Measurements from ENCODE around the gene STAC2.

Gene STAC2

GRCh38 chr17:39231591-39232551, 6.1 kb upstream of the STAC2 start:
- no peak for DNase-seq

- no peak for DNase-seq
Measured at GRCh38 chr17:39231091-39231561, 5.4 kb upstream of the STAC2 start.

- no peak for DNase-seq
Measured at GRCh38 chr17:39230361-39230760, 4.6 kb upstream of the STAC2 start.

GRCh38 chr17:39229274-39229913, 3.6 kb upstream of the STAC2 start:
- DNase-seq: no peak

- no peak for DNase-seq
Measured at GRCh38 chr17:39227364-39227919, 1.7 kb upstream of the STAC2 start.

- DNase-seq: no peak
Measured at GRCh38 chr17:39225959-39226683, 376 bp upstream of the STAC2 start.

- DNase-seq: no peak
Measured at GRCh38 chr17:39224778-39225307, 902 bp downstream of the STAC2 start.

GRCh38 chr17:39223907-39224777, 1.6 kb downstream of the STAC2 start:
- no peak for DNase-seq

GRCh38 chr17:39222866-39223834, 2.6 kb downstream of the STAC2 start:
- no peak for DNase-seq

- DNase-seq: no peak
Measured at GRCh38 chr17:39222151-39222550, 3.6 kb downstream of the STAC2 start.

GRCh38 chr17:39221572-39221971, 4.2 kb downstream of the STAC2 start:
- DNase-seq: no peak

- no peak for DNase-seq
Measured at GRCh38 chr17:39219647-39220154, 6.0 kb downstream of the STAC2 start.

- no peak for DNase-seq
Measured at GRCh38 chr17:39218906-39219305, 6.8 kb downstream of the STAC2 start.

- no peak for DNase-seq
Measured at GRCh38 chr17:39217734-39218369, 7.9 kb downstream of the STAC2 start.

- no peak for DNase-seq
Measured at GRCh38 chr17:39213852-39214251, 11.9 kb downstream of the STAC2 start.

GRCh38 chr17:39212841-39213480, 12.8 kb downstream of the STAC2 start:
- no peak for DNase-seq

- no peak for DNase-seq
Measured at GRCh38 chr17:39212195-39212810, 13.4 kb downstream of the STAC2 start.

- no peak for DNase-seq
Measured at GRCh38 chr17:39210093-39210434, 15.7 kb downstream of the STAC2 start.

Measured in NCI-H187 (cell line).